Inflammatory macrophage (primary cell): ENCODE data around the gene DAD1.
"Not testable (repeated sequence)": the region's sequence is repeated elsewhere in the genome, so short reads cannot be mapped to it uniquely, and the experiment has no call there.

ENCODE experiments used
- DNase-seq, 2 donors: peaks; one replicate each; pipeline ENCODE4 v3.0.0-alpha.2; 2020 to 2022

DAD1 gene

DNA sequence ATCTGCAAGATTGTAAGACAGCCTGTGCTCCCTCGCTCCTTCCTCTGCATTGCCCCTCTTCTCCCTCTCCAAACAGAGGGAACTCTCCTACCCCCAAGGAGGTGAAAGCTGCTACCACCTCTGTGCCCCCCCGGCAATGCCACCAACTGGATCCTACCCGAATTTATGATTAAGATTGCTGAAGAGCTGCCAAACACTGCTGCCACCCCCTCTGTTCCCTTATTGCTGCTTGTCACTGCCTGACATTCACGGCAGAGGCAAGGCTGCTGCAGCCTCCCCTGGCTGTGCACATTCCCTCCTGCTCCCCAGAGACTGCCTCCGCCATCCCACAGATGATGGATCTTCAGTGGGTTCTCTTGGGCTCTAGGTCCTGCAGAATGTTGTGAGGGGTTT is 37.4 kb downstream of the DAD1 start:
- no peak for DNase-seq

GRCh38 chr14:22549981-22550673 is 38.9 kb downstream of the DAD1 start:
- peak in 1 of 2 donors; percentile 29 for DNase-seq

DNA sequence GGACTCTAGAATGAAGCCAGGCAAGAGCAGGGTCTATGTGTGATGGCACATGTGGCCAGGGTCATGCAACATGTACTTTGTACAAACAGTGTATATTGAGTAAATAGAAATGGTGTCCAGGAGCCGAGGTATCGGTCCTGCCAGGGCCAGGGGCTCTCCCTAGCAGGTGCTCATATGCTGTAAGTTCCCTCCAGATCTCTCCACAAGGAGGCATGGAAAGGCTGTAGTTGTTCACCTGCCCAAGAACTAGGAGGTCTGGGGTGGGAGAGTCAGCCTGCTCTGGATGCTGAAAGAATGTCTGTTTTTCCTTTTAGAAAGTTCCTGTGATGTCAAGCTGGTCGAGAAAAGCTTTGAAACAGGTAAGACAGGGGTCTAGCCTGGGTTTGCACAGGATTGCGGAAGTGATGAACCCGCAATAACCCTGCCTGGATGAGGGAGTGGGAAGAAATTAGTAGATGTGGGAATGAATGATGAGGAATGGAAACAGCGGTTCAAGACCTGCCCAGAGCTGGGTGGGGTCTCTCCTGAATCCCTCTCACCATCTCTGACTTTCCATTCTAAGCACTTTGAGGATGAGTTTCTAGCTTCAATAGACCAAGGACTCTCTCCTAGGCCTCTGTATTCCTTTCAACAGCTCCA is 39.6 kb downstream of the DAD1 start:
- DNase-seq: no peak

GRCh38 chr14:22547948-22548750 is 40.9 kb downstream of the DAD1 start:
- DNase-seq: no peak

- peak in 1 of 2 donors; percentile 22 for DNase-seq
Observed at GRCh38 chr14:22547313-22547947, 41.6 kb downstream of the DAD1 start.

GRCh38 chr14:22546722-22547071 is 42.3 kb downstream of the DAD1 start:
- DNase-seq: no peak

DNA sequence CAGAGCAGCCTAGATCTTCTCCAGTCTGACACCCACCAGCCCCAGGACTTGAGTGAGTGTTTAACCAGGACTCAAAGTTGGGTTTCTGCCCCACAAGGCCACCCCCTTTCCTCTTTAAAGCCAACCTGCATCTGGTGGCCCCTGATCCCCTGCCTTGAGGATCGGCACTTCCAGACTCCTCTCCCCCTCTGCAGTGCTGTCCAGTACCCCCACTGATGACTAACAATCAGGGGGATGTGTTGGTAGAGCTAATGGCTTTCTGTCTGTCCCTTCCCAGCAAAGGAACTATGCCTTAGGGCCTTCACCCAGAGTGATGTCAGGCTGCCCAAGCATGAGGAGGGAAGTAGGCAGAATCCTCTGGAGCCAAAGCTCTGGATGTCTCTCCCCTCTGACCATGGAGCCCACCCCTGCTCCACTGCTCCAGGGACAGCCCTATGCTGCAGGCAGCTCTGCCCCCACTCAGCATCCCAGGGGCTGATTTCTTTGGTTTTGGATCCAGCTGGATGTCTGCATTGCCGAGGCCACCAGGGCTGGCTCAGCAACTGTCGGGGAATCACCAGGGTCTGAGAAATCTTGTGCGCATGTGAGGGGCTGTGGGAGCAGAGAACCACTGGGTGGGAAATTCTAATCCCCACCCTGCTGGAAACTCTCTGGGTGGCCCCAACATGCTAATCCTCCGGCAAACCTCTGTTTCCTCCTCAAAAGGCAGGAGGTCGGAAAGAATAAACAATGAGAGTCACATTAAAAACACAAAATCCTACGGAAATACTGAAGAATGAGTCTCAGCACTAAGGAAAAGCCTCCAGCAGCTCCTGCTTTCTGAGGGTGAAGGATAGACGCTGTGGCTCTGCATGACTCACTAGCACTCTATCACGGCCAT is 42.9 kb downstream of the DAD1 start:
- DNase-seq: no peak

DNA sequence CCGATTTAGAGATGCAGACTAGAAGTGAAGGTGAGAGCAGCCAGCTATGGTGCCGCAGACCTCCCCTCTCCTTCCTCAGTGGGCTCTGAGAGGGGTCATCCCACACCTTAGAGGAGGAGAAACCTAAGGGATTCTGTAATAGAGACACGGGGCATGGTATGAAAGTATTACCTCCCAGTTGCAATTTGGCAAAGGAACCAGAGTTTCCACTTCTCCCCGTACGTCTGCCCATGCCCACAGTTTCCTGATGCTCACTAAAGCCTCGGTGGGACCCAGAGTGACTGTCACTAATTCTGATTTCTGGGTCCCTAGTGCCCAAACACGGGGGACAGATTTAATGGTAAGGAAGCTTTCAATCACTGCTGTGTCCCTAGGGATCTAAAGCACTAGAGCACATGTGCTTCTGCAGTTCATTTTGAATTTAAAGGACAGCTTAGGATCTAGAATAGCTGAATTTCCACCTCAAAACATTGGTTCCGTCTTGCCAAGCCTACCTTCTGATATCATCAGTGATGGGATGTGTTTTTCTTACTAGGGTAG is 44.1 kb downstream of the DAD1 start:
- DNase-seq: no peak

GRCh38 chr14:22544406-22544805 is 44.6 kb downstream of the DAD1 start:
- no peak for DNase-seq

GRCh38 chr14:22543570-22544357 is 45.3 kb downstream of the DAD1 start:
- not testable (repeated sequence) for DNase-seq

DNA sequence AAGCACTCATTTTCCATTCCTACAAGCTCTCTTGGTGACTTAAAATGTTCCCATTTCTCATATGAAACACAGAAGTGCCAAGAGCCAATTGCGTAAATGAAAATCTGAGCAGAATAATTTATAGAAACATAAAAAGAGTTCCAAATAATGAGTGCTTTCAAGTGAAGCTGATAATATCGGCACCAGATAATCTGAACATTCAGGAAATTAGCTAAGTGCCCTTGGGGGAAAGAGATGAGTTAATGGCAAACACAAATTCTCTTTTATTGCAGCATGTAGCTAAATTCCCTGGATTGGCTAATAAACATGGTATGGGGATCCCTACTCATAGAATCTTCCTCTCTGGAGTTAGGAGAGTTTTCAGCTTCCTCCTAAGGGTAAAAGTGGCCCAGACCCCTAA is 46.7 kb downstream of the DAD1 start:
- no peak for DNase-seq

GRCh38 chr14:22541721-22542120 is 47.3 kb downstream of the DAD1 start:
- DNase-seq: no peak

DNA sequence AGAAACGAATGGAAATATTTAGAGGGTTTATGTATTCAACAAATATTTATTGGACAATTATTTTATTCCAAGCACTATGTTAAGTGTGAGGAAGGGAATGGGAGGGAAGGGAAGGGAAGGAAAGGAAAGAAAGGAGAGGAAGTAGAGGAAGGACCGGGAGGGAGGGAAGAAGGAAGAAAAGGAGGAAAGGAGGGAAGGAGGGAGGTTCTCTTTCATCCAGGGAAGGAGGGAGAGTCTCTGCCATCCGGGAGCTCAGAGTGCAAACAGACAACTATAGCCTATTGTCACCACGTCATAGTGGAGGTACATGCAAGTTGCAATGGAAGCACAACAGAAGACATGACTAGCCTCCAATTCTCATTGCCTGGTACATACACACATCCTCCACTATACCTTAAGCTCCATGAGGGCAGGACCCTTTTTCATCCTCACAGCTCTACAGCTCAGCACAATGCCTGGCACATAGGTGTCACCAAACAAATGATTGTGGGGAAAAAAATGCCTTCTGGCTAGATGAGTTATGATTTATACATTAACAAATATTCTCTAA is 48.1 kb downstream of the DAD1 start:
- DNase-seq: no peak

DNA sequence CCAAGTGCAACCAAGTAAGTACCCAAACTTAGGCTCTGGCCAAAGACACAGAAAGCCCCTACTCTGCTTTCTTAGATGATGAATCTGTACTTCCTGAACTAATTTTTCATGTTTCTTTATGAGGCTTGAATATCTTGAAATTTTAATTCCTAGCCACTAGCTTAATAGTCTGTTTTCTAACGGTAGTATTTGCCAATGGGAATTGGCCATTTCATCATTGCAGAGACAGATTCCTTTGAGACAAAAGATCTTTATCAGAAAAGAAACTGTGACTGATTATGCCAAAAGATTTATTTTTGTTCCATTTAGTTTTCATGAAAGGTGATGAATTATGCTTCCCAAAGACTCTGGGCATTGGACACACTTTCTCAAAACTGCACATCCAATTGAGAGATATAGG is 48.7 kb downstream of the DAD1 start:
- DNase-seq: no peak

GRCh38 chr14:22539831-22540230 is 49.2 kb downstream of the DAD1 start:
- no peak for DNase-seq

GRCh38 chr14:22538671-22539228 is 50.3 kb downstream of the DAD1 start:
- DNase-seq: no peak

DNA sequence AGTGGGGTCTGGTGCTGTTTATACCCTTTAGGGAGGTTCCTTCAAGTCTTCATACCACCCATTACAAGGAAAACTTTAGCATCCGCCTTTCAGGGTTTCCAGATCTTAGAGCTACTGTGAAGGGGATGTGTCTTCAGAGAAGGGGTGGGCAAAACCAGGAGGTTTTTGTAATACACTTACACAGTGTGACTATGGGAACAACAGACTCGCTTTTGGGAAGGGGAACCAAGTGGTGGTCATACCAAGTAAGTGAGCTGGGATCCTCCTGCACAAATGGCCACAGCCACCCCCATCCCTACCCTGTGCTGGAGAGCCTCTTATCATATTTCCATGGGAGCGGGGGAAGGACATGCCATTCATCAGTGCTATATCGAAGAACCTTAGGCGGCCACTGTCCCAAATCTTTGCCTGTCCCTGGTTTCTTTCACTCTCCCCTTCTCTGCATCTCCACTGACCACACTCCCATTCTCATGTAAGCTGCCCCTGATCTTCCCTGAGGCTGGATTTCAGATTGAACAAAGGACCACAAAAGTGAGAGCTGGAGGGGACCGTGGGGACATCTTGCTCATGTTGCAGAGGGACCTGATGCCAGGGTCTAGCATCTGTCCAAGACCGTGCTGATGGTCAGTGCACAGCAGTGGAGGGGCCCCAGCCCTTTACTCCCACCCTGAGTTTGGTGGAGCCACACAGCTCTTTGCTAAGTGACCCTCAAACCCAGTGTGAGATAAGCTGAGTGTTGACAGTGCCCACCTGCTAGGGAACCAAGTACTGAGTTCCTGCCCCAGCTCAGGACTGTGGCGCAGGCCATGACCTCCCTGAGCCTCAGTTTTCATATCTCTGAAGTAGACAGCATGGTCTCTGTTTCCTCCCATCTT is 51.4 kb downstream of the DAD1 start:
- DNase-seq: peak in 1 of 2 donors; percentile 40

DNA sequence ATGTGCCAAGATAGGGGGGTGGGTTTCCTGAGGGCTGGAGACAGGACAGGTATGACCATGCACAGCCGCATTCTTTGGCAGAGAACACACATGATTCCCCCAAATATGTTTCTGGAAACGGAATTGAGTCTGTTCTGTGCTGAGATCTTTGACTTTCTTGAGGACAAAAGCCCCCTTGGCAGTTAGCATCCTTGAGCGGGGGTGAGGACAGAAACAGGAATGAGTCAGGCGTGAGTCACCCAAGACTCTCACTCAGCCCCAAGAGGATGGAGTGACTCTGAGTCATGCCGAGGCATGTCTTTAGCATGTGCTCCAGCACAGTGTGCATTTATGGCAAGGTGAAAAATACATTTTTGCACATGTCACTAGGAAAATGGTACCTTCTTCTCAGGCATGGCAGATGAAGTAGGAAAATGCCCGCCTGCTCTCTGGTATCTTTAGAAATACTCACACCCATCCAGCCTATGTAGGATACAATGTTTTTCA is 52.1 kb downstream of the DAD1 start:
- peak; percentile 85 to 94 for DNase-seq

- no peak for DNase-seq
Observed at GRCh38 chr14:22535916-22536315, 53.1 kb downstream of the DAD1 start.
